Activated CD4-positive, alpha-beta T cell treated with anti-CD3 and anti-CD28 coated beads, Interleukin-2, amount 50 U/mL, for 24 hours (primary cell): ENCODE data around the gene ALDH2.
"Not testable (repeated sequence)": the region's sequence is repeated elsewhere in the genome, so short reads cannot be mapped to it uniquely, and the experiment has no call there.

Experiments
- DNase-seq, 2 donors: peaks; one replicate each; pipeline ENCODE4 v3.0.0-alpha.2; 2020; ENCODE audit warnings: low read depth in 1 of 2, low spot score in 1 of 2

ALDH2 gene

GRCh38 chr12:111785651-111786050, 18.9 kb downstream of the ALDH2 start:
- no peak for DNase-seq

- DNase-seq = no peak
These were observed 21.5 kb downstream of the ALDH2 start for GRCh38 chr12:111788178-111788654.

GRCh38 chr12:111789779-111790178, 23.0 kb downstream of the ALDH2 start:
- no peak for DNase-seq

GRCh38 chr12:111791507-111791906, 24.8 kb downstream of the ALDH2 start:
- DNase-seq = no peak

- no peak for DNase-seq
These were observed 25.6 kb downstream of the ALDH2 start for GRCh38 chr12:111792155-111792855.

GRCh38 chr12:111792856-111793235, 26.1 kb downstream of the ALDH2 start:
- no peak for DNase-seq

- DNase-seq = no peak
These were observed 31.4 kb downstream of the ALDH2 start for GRCh38 chr12:111798182-111798581.

GRCh38 chr12:111799758-111800157, 33.0 kb downstream of the ALDH2 start:
- DNase-seq = no peak

GRCh38 chr12:111803038-111803626, 36.4 kb downstream of the ALDH2 start:
- DNase-seq = no peak

- no peak for DNase-seq
These were observed 37.1 kb downstream of the ALDH2 start for GRCh38 chr12:111803851-111804250.

- no peak for DNase-seq
These were observed 39.6 kb downstream of the ALDH2 start for GRCh38 chr12:111806304-111806703.

GRCh38 chr12:111807232-111807631, 40.5 kb downstream of the ALDH2 start:
- DNase-seq = no peak

GRCh38 chr12:111812881-111813741, 46.4 kb downstream of the ALDH2 start:
- peak; percentile 26 to 50 for DNase-seq

GRCh38 chr12:111816065-111816615, 49.4 kb downstream of the ALDH2 start:
- DNase-seq = no peak

- DNase-seq = not testable (repeated sequence)
These were observed 50.2 kb downstream of the ALDH2 start for GRCh38 chr12:111816898-111817297.

- no peak for DNase-seq
These were observed 51.6 kb downstream of the ALDH2 start for GRCh38 chr12:111818340-111818739.

GRCh38 chr12:111819191-111820158, 52.7 kb downstream of the ALDH2 start:
- DNase-seq = no peak

- not testable (repeated sequence) for DNase-seq
These were observed 54.1 kb downstream of the ALDH2 start for GRCh38 chr12:111820828-111821227.

GRCh38 chr12:111822886-111823285, 56.2 kb downstream of the ALDH2 start:
- no peak for DNase-seq

- no peak for DNase-seq
These were observed 57.2 kb downstream of the ALDH2 start for GRCh38 chr12:111823891-111824290.
